GM12878 (cell line): Measurements from ENCODE around the gene SLC25A41. TPM values are rescaled to one million over a fixed set of nuclear protein-coding genes. Genes with fewer than 3 reads are reported as not detected.

ENCODE experiments used
- ATAC-seq: fragments of 200-7000 bp; cut with Tn5 transposase; 3 replicates; pipeline ENCODE4 v1.9.1; 2020; ENCODE audit warnings: mild to moderate bottlenecking, moderate library complexity
- BruUV-seq: library from RNA; stranded (reverse); fragments of 400-500 nt; replicated peaks from 2 replicates; lab custom pipeline; 2021; lab: Mats Ljungman, UMichigan
- CTCF ChIA-PET: fragments of 300-600 bp; sonication (Branson Sonifier 250); formaldehyde crosslinking; extraction: SDS; loops from one replicate; lab custom pipeline; 2021; ENCODE audit warnings: inconsistent platforms; lab: Yijun Ruan, JAX
- POLR2A ChIA-PET: fragments of 350-600 bp; formaldehyde crosslinking; extraction: SDS; loops from one replicate; lab custom pipeline; 2021; ENCODE audit warnings: inconsistent platforms; lab: Charles Lee
- RAD21 ChIA-PET: fragments of 300-600 bp; sonication (Branson Sonifier 250); formaldehyde crosslinking; loops from one replicate; lab custom pipeline; 2023; ENCODE audit warnings: antibody characterized with exemption; ENCODE audit not compliant: unreplicated experiment; lab: Charles Lee
- SMC1A ChIA-PET: fragments of 300-600 bp; sonication (Branson Sonifier 250); formaldehyde crosslinking; loops from one replicate; lab custom pipeline; 2023; ENCODE audit not compliant: unreplicated experiment, uncharacterized antibody; lab: Charles Lee
- DNase-seq: peaks from one replicate; pipeline ENCODE4 v3.0.0-alpha.2; 2011; ENCODE audit warnings: low read depth, low spot score
- FAIRE-seq: peaks from 3 replicates; lab custom pipeline; 2011; peaks lifted over from hg19 to GRCh38; lab: Jason Lieb, UNC
- H2AFZ ChIP-seq: 2 replicates; pipeline ENCODE4 v1.6.0; 2011; ENCODE audit warnings: low read depth, low read length, control low read depth; ENCODE audit not compliant: control insufficient read depth
- H3K27ac ChIP-seq: 2 replicates; pipeline ENCODE4 v1.5.1; 2011; ENCODE audit warnings: control low read depth; ENCODE audit not compliant: control insufficient read depth, insufficient read depth
- H3K27me3 ChIP-seq, 2 experiments: replicated peaks in 1 of 2; 2 replicates each; pipeline versions ENCODE4 v1.6.0 to v1.6.1; 2011; ENCODE audit warnings: low read length in 1 of 2; ENCODE audit not compliant: control insufficient read depth in 2 of 2, insufficient read depth in 2 of 2
- H3K36me3 ChIP-seq, 2 experiments: 2 replicates each; pipeline ENCODE4 v1.5.1; 2011; ENCODE audit warnings: low read length in 1 of 2; ENCODE audit not compliant: control insufficient read depth in 2 of 2, insufficient read depth in 2 of 2
- H3K4me1 ChIP-seq: 2 replicates; pipeline ENCODE4 v1.6.1; 2011; ENCODE audit warnings: mild to moderate bottlenecking, low read length, moderate library complexity, mixed read lengths; ENCODE audit not compliant: control insufficient read depth, insufficient read depth
- H3K4me2 ChIP-seq: 2 replicates; pipeline ENCODE4 v1.6.0; 2011; ENCODE audit warnings: control low read depth; ENCODE audit not compliant: control insufficient read depth, insufficient read depth
- H3K4me3 ChIP-seq: fragments of 200-600 bp; sonication (generic); 2 replicates; pipeline ENCODE4 v1.5.1; 2016
- H3K79me2 ChIP-seq: 2 replicates; pipeline ENCODE4 v1.6.0; 2011; ENCODE audit warnings: low read length; ENCODE audit not compliant: control insufficient read depth, insufficient read depth
- H3K9ac ChIP-seq: 2 replicates; pipeline ENCODE4 v1.8.0; 2011; ENCODE audit warnings: low read length, control low read depth, mixed read lengths; ENCODE audit not compliant: control insufficient read depth, insufficient read depth
- H3K9me3 ChIP-seq: replicated peaks from 3 replicates; pipeline ENCODE4 v1.5.1; 2011; ENCODE audit warnings: mild to moderate bottlenecking, low read length; ENCODE audit not compliant: control insufficient read depth, insufficient read depth
- H4K20me1 ChIP-seq: 2 replicates; pipeline ENCODE4 v1.6.0; 2011; ENCODE audit not compliant: control insufficient read depth, insufficient read depth
- CREB1 ChIP-seq: IDR thresholded peaks from 2 replicates; pipeline ENCODE4 v1.6.1; 2012; ENCODE audit warnings: low read depth, mild to moderate bottlenecking, inconsistent platforms
- HDAC2 ChIP-seq: fragments of 200-600 bp; sonication (generic); IDR thresholded peaks from 2 replicates; pipeline ENCODE4 v1.6.1; 2017
- MTA3 ChIP-seq: IDR thresholded peaks from 2 replicates; pipeline ENCODE4 v1.6.1; 2012; ENCODE audit warnings: low read length, inconsistent platforms, borderline replicate concordance
- SIN3A ChIP-seq: IDR thresholded peaks from 2 replicates; pipeline ENCODE4 v1.6.1; 2012; ENCODE audit warnings: low read depth, low read length, improper control_type of control experiment
- STAT3 ChIP-seq: IDR thresholded peaks from 2 replicates; pipeline ENCODE4 v1.6.1; 2011; ENCODE audit warnings: low read depth, low read length, improper control_type of control experiment
- TCF3 ChIP-seq: IDR thresholded peaks from 2 replicates; pipeline ENCODE4 v1.6.1; 2012; ENCODE audit warnings: low read depth, mild to moderate bottlenecking, low read length, borderline replicate concordance; ENCODE audit not compliant: insufficient read depth
- WGBS: methylation state at CpG from one replicate; pipeline ENCODE4 v1.1.6; 2016; ENCODE audit warnings: low lambda C conversion rate; ENCODE audit not compliant: insufficient replicate concordance, insufficient coverage; ENCODE audit errors: missing lambda C conversion rate; 5-methylcytosine and 5-hydroxymethylcytosine counted together
- in situ Hi-C: fragments of 300-500 bp; cut with MboI; formaldehyde crosslinking; loops from 9 replicates; pipeline ENCODE4 v1.14.3; 2018; ENCODE audit warnings: mixed read lengths
- intact Hi-C: fragments of 100-400 bp; cut with micrococcal nuclease; formaldehyde crosslinking; loops from one replicate; pipeline ENCODE4 v1.14.2; 2022; ENCODE audit not compliant: unreplicated experiment
- polyA plus RNA-seq, 11 experiments: library from polyadenylated mRNA; depleted of rRNA in 4 of 11; unstranded in 6 of 11; stranded (reverse) in 5 of 11; fragments of >200 nt; fragmentation: Nextera tagmentation in 4 of 11; fragmentation: Illumina TruSeq in 1 of 11; extraction: Ambion mirVana in 4 of 11; extraction: Trizol in 1 of 11; gene quantifications; 1 replicate in 1 of 11; 2 replicates in 10 of 11; pipeline versions ENCODE4 v1.2.1 to v1.2.3, GENCODE V29; 2011 to 2016; ENCODE audit warnings: inconsistent platforms in 2 of 11, missing spikeins in 2 of 11, low read depth in 1 of 11
- total RNA-seq, 4 experiments: library from RNA; depleted of rRNA in 3 of 4; stranded (reverse); fragments of >200 nt in 3 of 4; fragmentation: Illumina TruSeq in 1 of 4; extraction: Trizol in 1 of 4; gene quantifications; 2 replicates each; pipeline versions ENCODE4 v1.2.1 to v1.2.3, GENCODE V29; 2013 to 2021
- TF ChIP-seq, protein P1 (sequence below): fragments of 450-650 bp; IDR thresholded peaks from 2 replicates; pipeline ENCODE4 v1.6.1; 2016; ENCODE audit warnings: mild to moderate bottlenecking, moderate library complexity, borderline replicate concordance
- TF ChIP-seq, protein P2 (sequence below): fragments of 450-650 bp; IDR thresholded peaks from 2 replicates; pipeline ENCODE4 v1.6.1; 2017; ENCODE audit warnings: mild to moderate bottlenecking

Gene SLC25A41
- total and polyA plus RNA-seq, 10 of the 15 experiments (the other 5 are each of a cell fraction or from before 2014, with no cell fraction given): 0.23 to 1.2 (median 0.43) TPM; not detected in 2

DNA sequence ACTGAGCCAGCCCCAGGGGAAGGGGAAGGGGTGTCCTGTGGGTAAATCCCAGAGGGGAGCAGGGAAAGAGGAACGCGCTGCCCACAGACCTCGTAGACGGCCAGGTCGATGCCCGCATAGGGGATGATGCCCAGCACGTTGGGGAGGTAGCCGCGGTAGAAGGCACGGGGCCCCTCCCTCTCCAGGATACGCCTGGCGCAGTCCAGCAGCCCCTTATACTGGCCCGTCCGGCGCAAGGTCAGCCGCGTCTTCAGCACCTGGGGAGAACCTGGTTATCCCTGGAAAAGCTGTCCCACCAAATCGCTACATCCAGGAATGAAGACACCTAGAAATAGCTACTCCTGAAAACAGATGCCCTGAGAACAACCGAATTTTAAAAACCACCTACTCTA is 18.7 kb upstream of the SLC25A41 start:
- H3K36me3 ChIP-seq: peaks cover 10 to 24% of the 10 kb centered on the region in 2 experiments; a peak in 3 of 4 replicates
- no peak overlapping the region for H3K9ac ChIP-seq
- CTCF ChIA-PET: no interaction called here
- DNase-seq (no peak), ATAC-seq (no peak), FAIRE-seq (no peak)
- H3K79me2 ChIP-seq: no peaks in the 10 kb centered on the region
- H3K9me3 ChIP-seq: peaks cover 17% of the 10 kb centered on the region; the same call in 2 of the 3 replicates
- TSS peak; percentile 29 for BruUV-seq
- H2AFZ ChIP-seq: no peak overlapping the region
- no peak overlapping the region for H3K4me2 ChIP-seq
- SMC1A ChIA-PET: no interaction called here
- no peaks in the 10 kb centered on the region for H3K4me1 ChIP-seq
- no peaks in the 10 kb centered on the region for H3K27me3 ChIP-seq
- TF ChIP-seq STAT3 (no peak), TCF3 (no peak), SIN3A (no peak), CREB1 (no peak)
- H3K4me3 ChIP-seq: no peak overlapping the region
- no peaks in the 10 kb centered on the region for H4K20me1 ChIP-seq
- RAD21 ChIA-PET: no interaction called here
- POLR2A ChIA-PET: no interaction called here
- WGBS: 98% methylated on average over 18 of the region's 19 CpGs
- in situ Hi-C loops: no loop called here
- H3K27ac ChIP-seq: no peak overlapping the region
- intact Hi-C loops: no loop called here

DNA sequence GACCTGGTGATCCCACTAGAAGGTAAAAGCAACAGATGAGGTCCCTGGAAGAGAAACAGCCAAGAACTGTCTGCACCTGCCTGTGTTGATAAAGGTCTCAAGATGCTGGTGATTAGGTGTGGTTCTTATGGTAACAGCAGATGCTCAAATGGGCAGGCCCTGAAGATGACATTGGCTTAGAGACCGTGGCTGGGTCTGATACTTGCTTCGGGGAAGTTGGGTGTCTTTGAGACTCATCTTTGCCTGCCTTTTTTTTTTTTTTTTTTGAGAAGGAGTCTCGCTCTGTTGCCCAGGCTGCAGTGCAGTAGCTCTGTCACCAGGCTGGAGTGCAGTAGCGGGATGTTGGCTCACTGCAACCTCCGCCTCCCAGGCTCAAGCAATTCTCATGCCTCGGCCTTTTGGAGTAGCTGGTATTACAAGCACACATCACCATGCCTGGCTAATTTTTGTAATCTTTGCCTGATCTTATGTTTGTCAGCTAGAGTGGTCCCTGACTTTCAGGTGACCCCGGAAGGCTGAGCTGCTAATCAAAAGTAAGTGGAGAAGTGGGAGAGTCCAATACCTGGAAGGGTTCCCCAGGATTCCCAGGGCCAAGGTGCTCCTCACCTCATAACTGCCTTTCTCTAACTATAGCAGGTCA is 18.1 kb upstream of the SLC25A41 start:
- Histone ChIP-seq H4K20me1 (no peaks in the 10 kb centered on the region), H3K27me3 (no peaks in the 10 kb centered on the region), H3K79me2 (no peaks in the 10 kb centered on the region), H2AFZ (no peak overlapping the region), H3K27ac (no peak overlapping the region), H3K4me3 (no peak overlapping the region), H3K36me3 (peaks cover 10 to 24% of the 10 kb centered on the region in 2 experiments; a peak in 3 of 4 replicates), H3K9ac (no peak overlapping the region), H3K4me2 (no peak overlapping the region), H3K4me1 (no peaks in the 10 kb centered on the region), H3K9me3 (peaks cover 17% of the 10 kb centered on the region; the same call in 2 of the 3 replicates)
- in situ Hi-C loops: no loop called here
- ATAC-seq (no peak), FAIRE-seq (no peak), DNase-seq (no peak)
- no TSS peak for BruUV-seq
- ChIA-PET POLR2A (interaction anchor here (1.5 kb wide), 1 partner anchor 30 kb away, joined by 4 read pairs; the partner anchor contains the start of gene DENND1C), SMC1A (no interaction called here), CTCF (no interaction called here), RAD21 (no interaction called here)
- TF ChIP-seq, protein P1, sequence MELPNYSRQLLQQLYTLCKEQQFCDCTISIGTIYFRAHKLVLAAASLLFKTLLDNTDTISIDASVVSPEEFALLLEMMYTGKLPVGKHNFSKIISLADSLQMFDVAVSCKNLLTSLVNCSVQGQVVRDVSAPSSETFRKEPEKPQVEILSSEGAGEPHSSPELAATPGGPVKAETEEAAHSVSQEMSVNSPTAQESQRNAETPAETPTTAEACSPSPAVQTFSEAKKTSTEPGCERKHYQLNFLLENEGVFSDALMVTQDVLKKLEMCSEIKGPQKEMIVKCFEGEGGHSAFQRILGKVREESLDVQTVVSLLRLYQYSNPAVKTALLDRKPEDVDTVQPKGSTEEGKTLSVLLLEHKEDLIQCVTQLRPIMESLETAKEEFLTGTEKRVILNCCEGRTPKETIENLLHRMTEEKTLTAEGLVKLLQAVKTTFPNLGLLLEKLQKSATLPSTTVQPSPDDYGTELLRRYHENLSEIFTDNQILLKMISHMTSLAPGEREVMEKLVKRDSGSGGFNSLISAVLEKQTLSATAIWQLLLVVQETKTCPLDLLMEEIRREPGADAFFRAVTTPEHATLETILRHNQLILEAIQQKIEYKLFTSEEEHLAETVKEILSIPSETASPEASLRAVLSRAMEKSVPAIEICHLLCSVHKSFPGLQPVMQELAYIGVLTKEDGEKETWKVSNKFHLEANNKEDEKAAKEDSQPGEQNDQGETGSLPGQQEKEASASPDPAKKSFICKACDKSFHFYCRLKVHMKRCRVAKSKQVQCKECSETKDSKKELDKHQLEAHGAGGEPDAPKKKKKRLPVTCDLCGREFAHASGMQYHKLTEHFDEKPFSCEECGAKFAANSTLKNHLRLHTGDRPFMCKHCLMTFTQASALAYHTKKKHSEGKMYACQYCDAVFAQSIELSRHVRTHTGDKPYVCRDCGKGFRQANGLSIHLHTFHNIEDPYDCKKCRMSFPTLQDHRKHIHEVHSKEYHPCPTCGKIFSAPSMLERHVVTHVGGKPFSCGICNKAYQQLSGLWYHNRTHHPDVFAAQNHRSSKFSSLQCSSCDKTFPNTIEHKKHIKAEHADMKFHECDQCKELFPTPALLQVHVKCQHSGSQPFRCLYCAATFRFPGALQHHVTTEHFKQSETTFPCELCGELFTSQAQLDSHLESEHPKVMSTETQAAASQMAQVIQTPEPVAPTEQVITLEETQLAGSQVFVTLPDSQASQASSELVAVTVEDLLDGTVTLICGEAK: no peak
- TF ChIP-seq HDAC2 (no peak), MTA3 (no peak)
- TF ChIP-seq, protein P2, sequence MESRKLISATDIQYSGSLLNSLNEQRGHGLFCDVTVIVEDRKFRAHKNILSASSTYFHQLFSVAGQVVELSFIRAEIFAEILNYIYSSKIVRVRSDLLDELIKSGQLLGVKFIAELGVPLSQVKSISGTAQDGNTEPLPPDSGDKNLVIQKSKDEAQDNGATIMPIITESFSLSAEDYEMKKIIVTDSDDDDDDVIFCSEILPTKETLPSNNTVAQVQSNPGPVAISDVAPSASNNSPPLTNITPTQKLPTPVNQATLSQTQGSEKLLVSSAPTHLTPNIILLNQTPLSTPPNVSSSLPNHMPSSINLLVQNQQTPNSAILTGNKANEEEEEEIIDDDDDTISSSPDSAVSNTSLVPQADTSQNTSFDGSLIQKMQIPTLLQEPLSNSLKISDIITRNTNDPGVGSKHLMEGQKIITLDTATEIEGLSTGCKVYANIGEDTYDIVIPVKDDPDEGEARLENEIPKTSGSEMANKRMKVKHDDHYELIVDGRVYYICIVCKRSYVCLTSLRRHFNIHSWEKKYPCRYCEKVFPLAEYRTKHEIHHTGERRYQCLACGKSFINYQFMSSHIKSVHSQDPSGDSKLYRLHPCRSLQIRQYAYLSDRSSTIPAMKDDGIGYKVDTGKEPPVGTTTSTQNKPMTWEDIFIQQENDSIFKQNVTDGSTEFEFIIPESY: no peak
- WGBS: 89% methylated on average over 6 of the region's 7 CpGs
- intact Hi-C loops: no loop called here
